Frontal cortex (tissue), 4 donors: ENCODE measurements around the gene EIF2B5. TPM values are rescaled to one million over a fixed set of nuclear protein-coding genes. Genes with fewer than 3 reads are reported as not detected.
A peak's percentile ranks its signal among the peaks of the same experiment; 100 is the strongest.

Source experiments
- DNase-seq, 2 donors: peaks; one replicate each; pipeline ENCODE4 v3.0.0; 2012; ENCODE audit warnings: low spot score in 2 of 2
- FAIRE-seq: peaks from 2 replicates; lab custom pipeline; 2012; peaks lifted over from hg19 to GRCh38; lab: Jason Lieb, UNC
- total RNA-seq: library from RNA; depleted of rRNA; stranded (reverse); fragments of >200 nt; gene quantifications from one replicate; pipeline ENCODE4 v1.2.3, GENCODE V29; 2014
- donor health status: control.
- donor health status: control.
- donor health status: control.

The EIF2B5 gene
- total RNA-seq, 1 donor from 2014 or later = 42.8 TPM

GRCh38 chr3:184171562-184171961, 36.4 kb downstream of the EIF2B5 start:
- no peak for DNase-seq
- no peak for FAIRE-seq

- no peak for DNase-seq
- no peak for FAIRE-seq
These were observed 37.7 kb downstream of the EIF2B5 start for GRCh38 chr3:184172681-184173373.

GRCh38 chr3:184173374-184173722, 38.2 kb downstream of the EIF2B5 start:
- no peak for FAIRE-seq

GRCh38 chr3:184174284-184174645, 39.1 kb downstream of the EIF2B5 start:
- peak; percentile 60 for FAIRE-seq
- DNase-seq = no peak

More at GRCh38 chr3:184173374-184173722, 38.2 kb downstream of the EIF2B5 start:
- no peak for DNase-seq

GRCh38 chr3:184174646-184175492, 39.7 kb downstream of the EIF2B5 start, which contains the start of gene AP2M1:
TSS of gene AP2M1 (plus strand) at chr3:184174855. CDS start at chr3:184176994, 2,139 bp downstream.
- DNase-seq (peak; percentile 98 to 99), FAIRE-seq (no peak)

GRCh38 chr3:184175506-184175905, 40.3 kb downstream of the EIF2B5 start:
- FAIRE-seq = no peak
- no peak for DNase-seq

GRCh38 chr3:184175981-184176376, 40.8 kb downstream of the EIF2B5 start:
- FAIRE-seq = no peak
- no peak for DNase-seq

GRCh38 chr3:184176377-184177330, 41.5 kb downstream of the EIF2B5 start:
- FAIRE-seq = no peak

GRCh38 chr3:184177331-184177731, 42.2 kb downstream of the EIF2B5 start:
- FAIRE-seq = no peak
- DNase-seq = no peak

More at GRCh38 chr3:184176377-184177330, 41.5 kb downstream of the EIF2B5 start:
- peak in 1 of 2 donors; percentile 71 for DNase-seq

- no peak for FAIRE-seq
- no peak for DNase-seq
These were observed 42.7 kb downstream of the EIF2B5 start for GRCh38 chr3:184177767-184178306.

GRCh38 chr3:184178521-184179138, 43.5 kb downstream of the EIF2B5 start:
- DNase-seq = no peak
- no peak for FAIRE-seq

- FAIRE-seq (no peak), DNase-seq (no peak)
These were observed 45.0 kb downstream of the EIF2B5 start for GRCh38 chr3:184180165-184180564.

- DNase-seq (no peak), FAIRE-seq (no peak)
These were observed 46.4 kb downstream of the EIF2B5 start for GRCh38 chr3:184181596-184181995.

GRCh38 chr3:184183679-184184078, 48.5 kb downstream of the EIF2B5 start:
- FAIRE-seq = no peak

GRCh38 chr3:184184546-184185230, 49.5 kb downstream of the EIF2B5 start:
- DNase-seq = no peak
- FAIRE-seq = no peak

More at GRCh38 chr3:184183679-184184078, 48.5 kb downstream of the EIF2B5 start:
- no peak for DNase-seq

- DNase-seq (peak; percentile 91 to 98), FAIRE-seq (no peak)
These were observed 50.5 kb downstream of the EIF2B5 start for GRCh38 chr3:184185461-184186183.

GRCh38 chr3:184186184-184186901, 51.2 kb downstream of the EIF2B5 start, which contains the start of gene ABCF3:
TSS of gene ABCF3 (plus strand) at chr3:184186199. CDS start at chr3:184186208, 9 bp downstream.
- FAIRE-seq (no peak), DNase-seq (no peak)
